PC-3 (cell line): Measurements from ENCODE around the gene DMAP1.

Experiments used
- EZH2 ChIP-seq: fragments of 300-600 bp; sonication (generic); IDR thresholded peaks from one replicate; pipeline ENCODE4 v1.6.1; 2017; ENCODE audit warnings: antibody characterized with exemption, mild to moderate bottlenecking, low read length; ENCODE audit not compliant: unreplicated experiment
- EZH2phosphoT487 ChIP-seq: fragments of 300-600 bp; sonication (generic); IDR thresholded peaks from 2 replicates; pipeline ENCODE4 v1.6.1; 2018; ENCODE audit warnings: mild to moderate bottlenecking, antibody characterized with exemption, low read length, borderline replicate concordance
- TF ChIP-seq, protein P1 (sequence below): fragments of 300-600 bp; sonication (generic); conservative IDR thresholded peaks from 2 replicates; pipeline ENCODE4 v1.5.1; 2017; ENCODE audit warnings: antibody characterized with exemption, low read depth, mild to moderate bottlenecking, low read length

DNA sequence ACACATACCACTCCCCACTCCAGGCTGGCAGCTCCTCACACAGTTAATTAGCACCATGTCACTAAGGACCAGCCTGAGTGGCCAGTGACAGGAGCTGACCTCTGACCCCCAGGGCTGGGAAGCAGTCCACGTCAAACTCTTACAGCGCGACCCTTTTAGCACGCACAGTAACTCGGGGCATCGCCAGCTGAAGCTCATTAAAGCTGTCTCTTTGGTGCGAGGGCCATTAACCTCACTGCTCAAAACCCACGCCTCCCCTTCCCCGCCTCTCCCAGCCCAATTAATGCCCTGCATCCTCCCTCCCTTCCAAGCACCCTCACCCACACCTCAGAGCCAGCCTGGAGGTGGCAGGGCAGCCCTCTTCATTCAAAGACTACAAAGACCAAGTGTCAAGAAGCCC, 31.7 kb downstream of the DMAP1 start:
- TF ChIP-seq, protein P1, sequence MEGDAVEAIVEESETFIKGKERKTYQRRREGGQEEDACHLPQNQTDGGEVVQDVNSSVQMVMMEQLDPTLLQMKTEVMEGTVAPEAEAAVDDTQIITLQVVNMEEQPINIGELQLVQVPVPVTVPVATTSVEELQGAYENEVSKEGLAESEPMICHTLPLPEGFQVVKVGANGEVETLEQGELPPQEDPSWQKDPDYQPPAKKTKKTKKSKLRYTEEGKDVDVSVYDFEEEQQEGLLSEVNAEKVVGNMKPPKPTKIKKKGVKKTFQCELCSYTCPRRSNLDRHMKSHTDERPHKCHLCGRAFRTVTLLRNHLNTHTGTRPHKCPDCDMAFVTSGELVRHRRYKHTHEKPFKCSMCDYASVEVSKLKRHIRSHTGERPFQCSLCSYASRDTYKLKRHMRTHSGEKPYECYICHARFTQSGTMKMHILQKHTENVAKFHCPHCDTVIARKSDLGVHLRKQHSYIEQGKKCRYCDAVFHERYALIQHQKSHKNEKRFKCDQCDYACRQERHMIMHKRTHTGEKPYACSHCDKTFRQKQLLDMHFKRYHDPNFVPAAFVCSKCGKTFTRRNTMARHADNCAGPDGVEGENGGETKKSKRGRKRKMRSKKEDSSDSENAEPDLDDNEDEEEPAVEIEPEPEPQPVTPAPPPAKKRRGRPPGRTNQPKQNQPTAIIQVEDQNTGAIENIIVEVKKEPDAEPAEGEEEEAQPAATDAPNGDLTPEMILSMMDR: no peak
- TF ChIP-seq EZH2 (no peak), EZH2phosphoT487 (no peak)
